HPDE6-E6E7 (cell line): ENCODE results near the gene TRPM5.

Experiments used
- DNase-seq: peaks from one replicate; pipeline ENCODE4 v3.0.0; 2011; ENCODE audit warnings: missing footprints; ENCODE audit errors: extremely low spot score

Gene TRPM5

GRCh38 chr11:2406451-2406850 lies 37.9 kb downstream of the TRPM5 start:
- no peak for DNase-seq

GRCh38 chr11:2404735-2405196 lies 39.5 kb downstream of the TRPM5 start:
- no peak for DNase-seq

- DNase-seq: no peak
These were observed 41.2 kb downstream of the TRPM5 start for GRCh38 chr11:2402890-2403645.

- DNase-seq: no peak
These were observed 42.2 kb downstream of the TRPM5 start for GRCh38 chr11:2402106-2402505.

GRCh38 chr11:2401436-2401984 lies 42.8 kb downstream of the TRPM5 start:
- no peak for DNase-seq

GRCh38 chr11:2400762-2401435 lies 43.4 kb downstream of the TRPM5 start:
- DNase-seq: no peak

- DNase-seq: peak; percentile 98
These were observed 44.1 kb downstream of the TRPM5 start, which contains the start of gene TSSC4 for GRCh38 chr11:2400069-2400761. TSSC4 (plus strand) TSS chr11:2400750; CDS start chr11:2402634, 1,884 bp downstream.

- DNase-seq: no peak
These were observed 44.7 kb downstream of the TRPM5 start for GRCh38 chr11:2399488-2400068.

GRCh38 chr11:2398664-2399355 lies 45.5 kb downstream of the TRPM5 start:
- no peak for DNase-seq

- no peak for DNase-seq
These were observed 47.3 kb downstream of the TRPM5 start for GRCh38 chr11:2397005-2397404.

GRCh38 chr11:2396471-2396870 lies 47.8 kb downstream of the TRPM5 start:
- DNase-seq: no peak

GRCh38 chr11:2395856-2396255 lies 48.5 kb downstream of the TRPM5 start:
- DNase-seq: no peak

GRCh38 chr11:2395211-2395730 lies 49.0 kb downstream of the TRPM5 start:
- DNase-seq: no peak

GRCh38 chr11:2394818-2395105 lies 49.6 kb downstream of the TRPM5 start:
- no peak for DNase-seq
